ENCODE data around the gene SLC25A21. TPM values are rescaled to one million over a fixed set of nuclear protein-coding genes. Genes with fewer than 3 reads are reported as not detected.

The SLC25A21 gene
- total RNA-seq, 4 donors from 2014 or later = 0.39 to 3.3 (median 1.2) TPM

DNA sequence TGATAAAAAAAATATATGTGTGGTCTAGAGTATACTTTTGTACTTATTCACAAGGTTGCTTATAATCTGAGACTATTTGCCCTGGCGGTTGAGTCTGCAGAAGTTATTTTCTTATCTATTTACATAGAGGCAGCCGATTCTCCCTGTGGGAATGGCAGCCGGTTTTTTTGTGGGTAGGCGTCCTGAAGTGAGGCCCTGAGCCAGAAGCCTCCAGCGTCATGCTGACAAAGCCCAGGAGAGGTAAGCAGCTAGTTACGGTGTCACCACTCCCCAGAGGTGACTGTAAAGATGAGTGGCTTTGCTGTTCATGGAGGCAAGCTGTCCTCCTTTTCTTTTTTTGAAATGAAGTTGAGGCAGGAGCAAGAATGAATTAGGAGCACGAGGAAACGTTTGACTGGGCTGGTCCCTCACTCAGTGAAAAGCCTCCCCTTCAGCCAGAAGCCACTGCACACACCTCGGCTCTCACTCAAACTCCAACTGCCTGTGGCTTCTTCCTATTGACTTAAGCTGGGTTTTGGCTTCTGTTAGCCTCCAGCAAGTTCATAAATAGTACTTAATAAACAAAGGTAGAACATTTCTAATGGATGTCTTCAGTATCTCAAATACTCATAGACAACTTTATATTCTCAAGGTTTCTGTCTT is 489.2 kb downstream of the SLC25A21 start:
- H3K27ac ChIP-seq (replicated peaks in 1 of 4) = no peak overlapping the region
- H3K4me1 ChIP-seq = no peaks in the 10 kb centered on the region
- intact Hi-C loops (cut with DNase I) = no loop called here
- TF ChIP-seq, protein P1, sequence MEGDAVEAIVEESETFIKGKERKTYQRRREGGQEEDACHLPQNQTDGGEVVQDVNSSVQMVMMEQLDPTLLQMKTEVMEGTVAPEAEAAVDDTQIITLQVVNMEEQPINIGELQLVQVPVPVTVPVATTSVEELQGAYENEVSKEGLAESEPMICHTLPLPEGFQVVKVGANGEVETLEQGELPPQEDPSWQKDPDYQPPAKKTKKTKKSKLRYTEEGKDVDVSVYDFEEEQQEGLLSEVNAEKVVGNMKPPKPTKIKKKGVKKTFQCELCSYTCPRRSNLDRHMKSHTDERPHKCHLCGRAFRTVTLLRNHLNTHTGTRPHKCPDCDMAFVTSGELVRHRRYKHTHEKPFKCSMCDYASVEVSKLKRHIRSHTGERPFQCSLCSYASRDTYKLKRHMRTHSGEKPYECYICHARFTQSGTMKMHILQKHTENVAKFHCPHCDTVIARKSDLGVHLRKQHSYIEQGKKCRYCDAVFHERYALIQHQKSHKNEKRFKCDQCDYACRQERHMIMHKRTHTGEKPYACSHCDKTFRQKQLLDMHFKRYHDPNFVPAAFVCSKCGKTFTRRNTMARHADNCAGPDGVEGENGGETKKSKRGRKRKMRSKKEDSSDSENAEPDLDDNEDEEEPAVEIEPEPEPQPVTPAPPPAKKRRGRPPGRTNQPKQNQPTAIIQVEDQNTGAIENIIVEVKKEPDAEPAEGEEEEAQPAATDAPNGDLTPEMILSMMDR (IDR thresholded peaks at IDR 0.05) = no peak
- TF ChIP-seq EP300 (IDR thresholded peaks at IDR 0.05) (no peak), POLR2A (IDR thresholded peaks at IDR 0.05; ENCODE audit: low read depth) (no peak), POLR2AphosphoS5 (IDR thresholded peaks at IDR 0.05) (no peak)
- no peak overlapping the region for H3K4me3 ChIP-seq
- no peaks in the 10 kb centered on the region for H3K9me3 ChIP-seq
- WGBS = 64% methylated on average over 9 of the region's 9 CpGs
- no peaks in the 10 kb centered on the region for H3K36me3 ChIP-seq
- peak; percentile 82 for DNase-seq (ENCODE audit: extremely low spot score)
- no peaks in the 10 kb centered on the region for H3K27me3 ChIP-seq

DNA sequence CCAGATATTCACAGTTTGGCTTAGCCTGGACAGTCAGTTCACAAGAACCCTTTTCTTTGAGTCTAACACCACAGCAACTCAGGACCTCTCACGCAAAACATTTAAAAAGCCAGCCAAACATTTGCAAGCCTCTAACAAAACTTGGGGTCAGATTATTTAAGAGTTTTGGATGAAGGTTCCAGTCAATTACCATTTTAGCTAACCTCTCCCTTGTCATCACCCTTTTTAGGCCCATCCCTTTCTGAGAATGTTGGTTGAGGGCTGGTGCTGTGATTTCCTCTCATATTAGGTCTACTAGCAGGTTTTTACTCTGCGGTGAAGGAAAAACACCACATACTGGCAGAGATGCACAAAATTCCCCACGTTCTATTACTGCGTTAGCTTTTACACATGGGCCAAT is 490.1 kb downstream of the SLC25A21 start:
- 97% methylated on average over 4 of the region's 4 CpGs for WGBS
- intact Hi-C loops (cut with DNase I) = no loop called here

DNA sequence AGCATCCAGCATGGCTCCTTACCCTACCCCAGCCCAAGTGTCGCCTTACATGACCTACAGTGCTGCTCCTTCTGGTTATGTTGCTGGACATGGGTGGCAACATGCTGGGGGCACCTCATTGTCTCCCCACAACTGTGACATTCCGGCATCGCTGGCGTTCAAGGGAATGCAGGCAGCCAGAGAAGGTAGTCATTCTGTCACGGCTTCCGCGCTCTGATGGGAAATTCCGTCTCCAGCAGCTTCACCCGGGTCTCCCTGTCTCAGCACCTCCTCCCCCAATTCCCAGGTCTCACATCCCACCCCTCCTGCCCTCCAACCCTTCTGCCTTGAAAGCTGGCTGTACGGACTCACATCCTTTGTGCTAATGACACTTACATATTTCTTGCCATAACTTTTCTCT is 496.2 kb downstream of the SLC25A21 start:
- H3K36me3 ChIP-seq = no peaks in the 10 kb centered on the region
- no peaks in the 10 kb centered on the region for H3K4me1 ChIP-seq
- H3K27ac ChIP-seq (replicated peaks in 1 of 4) = no peak overlapping the region
- 16% methylated on average over 10 of the region's 10 CpGs for WGBS
- DNase-seq (ENCODE audit: extremely low spot score) = no peak
- no peak overlapping the region for H3K4me3 ChIP-seq
- peaks cover 0 to 40% (median 5%) of the 10 kb centered on the region in 4 donors for H3K27me3 ChIP-seq
- intact Hi-C loops (cut with DNase I) = no loop called here
- no peaks in the 10 kb centered on the region for H3K9me3 ChIP-seq
- TF ChIP-seq, protein P1 (IDR thresholded peaks at IDR 0.05) = no peak
- TF ChIP-seq EP300 (IDR thresholded peaks at IDR 0.05) (no peak), POLR2A (IDR thresholded peaks at IDR 0.05; ENCODE audit: low read depth) (no peak), POLR2AphosphoS5 (IDR thresholded peaks at IDR 0.05) (no peak)

More for the DNA sequence above, 490.1 kb downstream of the SLC25A21 start:
- Histone ChIP-seq H3K27me3 (no peaks in the 10 kb centered on the region), H3K36me3 (no peaks in the 10 kb centered on the region), H3K4me3 (no peak overlapping the region), H3K9me3 (no peaks in the 10 kb centered on the region), H3K4me1 (no peaks in the 10 kb centered on the region), H3K27ac (replicated peaks in 1 of 4) (no peak overlapping the region)
- peak; percentile 55 for DNase-seq (ENCODE audit: extremely low spot score)
- no peak for TF ChIP-seq EP300 (IDR thresholded peaks at IDR 0.05)
- TF ChIP-seq POLR2A (IDR thresholded peaks at IDR 0.05; ENCODE audit: low read depth) = no peak
- TF ChIP-seq, protein P1 (IDR thresholded peaks at IDR 0.05) = no peak
- TF ChIP-seq POLR2AphosphoS5 (IDR thresholded peaks at IDR 0.05) = no peak

DNA sequence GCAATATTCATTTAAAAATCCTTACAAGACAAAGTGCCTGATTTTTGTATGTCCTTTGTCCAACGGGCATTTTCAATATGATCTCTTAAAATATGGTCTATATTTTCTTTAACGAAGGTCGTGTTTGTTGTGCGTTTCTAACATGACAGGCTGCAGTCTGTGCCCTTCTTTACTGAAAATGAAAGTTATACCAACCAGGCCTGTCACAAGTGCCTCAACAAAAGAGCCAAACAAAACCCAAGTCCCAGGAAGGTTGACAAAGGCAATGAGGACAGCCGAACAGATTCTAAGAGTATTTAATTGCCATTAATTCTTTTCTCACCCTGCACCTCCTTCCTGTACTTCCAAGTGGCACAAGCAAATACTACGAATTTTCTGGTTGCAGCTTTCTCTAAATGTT is 496.8 kb downstream of the SLC25A21 start:
- no peak for DNase-seq (ENCODE audit: extremely low spot score)
- 49% methylated on average over 6 of the region's 6 CpGs for WGBS
- TF ChIP-seq POLR2AphosphoS5 (IDR thresholded peaks at IDR 0.05) (no peak), EP300 (IDR thresholded peaks at IDR 0.05) (no peak), POLR2A (IDR thresholded peaks at IDR 0.05; ENCODE audit: low read depth) (no peak)
- TF ChIP-seq, protein P1 (IDR thresholded peaks at IDR 0.05) = no peak

DNA sequence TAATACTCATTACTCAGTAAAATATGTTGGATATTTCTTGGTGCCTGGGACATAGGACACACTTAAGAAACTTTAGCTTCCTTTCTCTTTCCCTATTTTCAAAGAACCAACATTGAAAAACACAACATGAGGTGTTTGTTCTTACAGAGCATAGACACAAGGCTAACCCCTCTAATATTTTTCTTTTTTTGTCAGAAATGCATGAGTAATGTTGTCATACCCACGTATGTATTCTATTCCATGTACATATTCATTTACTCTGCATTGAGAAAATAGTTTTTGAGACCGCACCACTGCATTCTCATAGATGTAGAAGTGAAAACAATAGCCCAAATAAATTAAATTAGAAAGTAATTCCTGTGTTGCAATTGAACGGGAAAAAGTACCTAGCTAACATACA is 497.7 kb downstream of the SLC25A21 start:
- Histone ChIP-seq H3K27me3 (peaks cover 0 to 52% (median 8%) of the 10 kb centered on the region in 4 donors), H3K27ac (replicated peaks in 1 of 4) (no peak overlapping the region), H3K9me3 (no peaks in the 10 kb centered on the region), H3K4me3 (no peak overlapping the region), H3K36me3 (no peaks in the 10 kb centered on the region), H3K4me1 (no peaks in the 10 kb centered on the region)
- 78% methylated on average over 3 of the region's 3 CpGs for WGBS
- TF ChIP-seq, protein P1 (IDR thresholded peaks at IDR 0.05) = no peak
- TF ChIP-seq EP300 (IDR thresholded peaks at IDR 0.05) (no peak), POLR2A (IDR thresholded peaks at IDR 0.05; ENCODE audit: low read depth) (no peak), POLR2AphosphoS5 (IDR thresholded peaks at IDR 0.05) (no peak)
- intact Hi-C loops (cut with DNase I) = no loop called here
- DNase-seq (ENCODE audit: extremely low spot score) = no peak

More for the DNA sequence above, 496.8 kb downstream of the SLC25A21 start:
- H3K27ac ChIP-seq (replicated peaks in 1 of 4) = no peak overlapping the region
- no peaks in the 10 kb centered on the region for H3K36me3 ChIP-seq
- H3K9me3 ChIP-seq = no peaks in the 10 kb centered on the region
- no peak overlapping the region for H3K4me3 ChIP-seq
- H3K27me3 ChIP-seq = peaks cover 0 to 47% (median 5%) of the 10 kb centered on the region in 4 donors
- no peaks in the 10 kb centered on the region for H3K4me1 ChIP-seq
- intact Hi-C loops (cut with DNase I) = no loop called here
